PC-9 (cell line): ENCODE measurements around the gene CXCR5.

ENCODE experiments used
- CTCF ChIP-seq: fragments of 200-600 bp; sonication (generic); conservative IDR thresholded peaks from 2 replicates; pipeline ENCODE4 v1.6.1; 2017; ENCODE audit warnings: mixed run types, antibody characterized with exemption, mild to moderate bottlenecking, moderate library complexity
- EZH2 ChIP-seq: fragments of 200-600 bp; sonication (generic); IDR thresholded peaks from 2 replicates; pipeline ENCODE4 v1.8.0; 2017; ENCODE audit warnings: antibody characterized with exemption, low read depth

- TF ChIP-seq CTCF (no peak), EZH2 (no peak)
These were observed 6.1 kb upstream of the CXCR5 start for GRCh38 chr11:118877487-118878162.
